ENCODE results near the gene EMILIN2.

DNA sequence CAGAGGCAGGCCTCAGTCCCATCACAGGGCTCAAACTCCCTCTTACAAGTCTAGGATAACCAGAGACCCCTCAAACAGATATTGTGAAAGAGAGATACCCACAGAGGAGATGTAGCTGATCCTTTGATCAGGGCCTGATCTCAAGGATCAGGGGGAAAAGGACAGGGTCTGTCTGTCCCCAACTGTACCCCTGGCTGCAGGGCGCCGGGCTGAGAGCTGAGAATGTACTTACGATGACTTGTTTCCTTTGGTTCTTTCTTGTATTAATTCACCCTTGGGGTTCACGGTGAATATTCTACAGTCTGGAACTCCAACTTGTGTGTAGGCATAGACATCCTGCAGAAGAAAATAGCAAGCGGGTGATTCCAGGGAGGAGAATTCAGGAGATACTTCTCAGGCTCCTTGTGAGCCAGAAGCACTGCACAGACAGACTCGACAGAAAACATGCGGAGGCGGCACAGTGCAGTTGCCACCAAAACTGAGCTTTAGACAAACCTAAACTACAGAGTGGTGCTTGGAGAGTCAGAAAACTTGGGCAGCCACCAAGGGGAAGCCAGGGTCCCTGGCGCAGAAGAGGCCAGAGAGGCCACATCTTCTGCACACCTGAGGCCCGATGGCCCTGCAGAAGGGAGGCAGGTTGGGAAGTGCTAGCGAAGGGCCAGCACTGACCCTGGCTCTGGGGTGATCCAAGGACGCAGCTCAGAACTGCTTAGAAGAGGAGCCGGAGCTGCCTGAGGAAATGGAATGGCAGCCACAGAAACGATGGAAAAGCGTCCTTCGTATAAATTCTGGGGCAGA, 73.9 kb downstream of the EMILIN2 start:
- TF ChIP-seq, protein P1, sequence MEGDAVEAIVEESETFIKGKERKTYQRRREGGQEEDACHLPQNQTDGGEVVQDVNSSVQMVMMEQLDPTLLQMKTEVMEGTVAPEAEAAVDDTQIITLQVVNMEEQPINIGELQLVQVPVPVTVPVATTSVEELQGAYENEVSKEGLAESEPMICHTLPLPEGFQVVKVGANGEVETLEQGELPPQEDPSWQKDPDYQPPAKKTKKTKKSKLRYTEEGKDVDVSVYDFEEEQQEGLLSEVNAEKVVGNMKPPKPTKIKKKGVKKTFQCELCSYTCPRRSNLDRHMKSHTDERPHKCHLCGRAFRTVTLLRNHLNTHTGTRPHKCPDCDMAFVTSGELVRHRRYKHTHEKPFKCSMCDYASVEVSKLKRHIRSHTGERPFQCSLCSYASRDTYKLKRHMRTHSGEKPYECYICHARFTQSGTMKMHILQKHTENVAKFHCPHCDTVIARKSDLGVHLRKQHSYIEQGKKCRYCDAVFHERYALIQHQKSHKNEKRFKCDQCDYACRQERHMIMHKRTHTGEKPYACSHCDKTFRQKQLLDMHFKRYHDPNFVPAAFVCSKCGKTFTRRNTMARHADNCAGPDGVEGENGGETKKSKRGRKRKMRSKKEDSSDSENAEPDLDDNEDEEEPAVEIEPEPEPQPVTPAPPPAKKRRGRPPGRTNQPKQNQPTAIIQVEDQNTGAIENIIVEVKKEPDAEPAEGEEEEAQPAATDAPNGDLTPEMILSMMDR (IDR thresholded peaks at IDR 0.05; ENCODE audit: low read depth, low read length, poor library complexity, severe bottlenecking), result no peak
- no peak for TF ChIP-seq EZH2phosphoT487 (IDR thresholded peaks at IDR 0.05; ENCODE audit: borderline replicate concordance, low read length)
